ENCODE measurements around the gene DCAKD. TPM values are rescaled to one million over a fixed set of nuclear protein-coding genes. Genes with fewer than 3 reads are reported as not detected.

The DCAKD gene
- total and polyA plus RNA-seq, 2 donors (not counting 3 experiments of a cell fraction or from before 2014, with no cell fraction given): 30.8 to 36.5 TPM

DNA sequence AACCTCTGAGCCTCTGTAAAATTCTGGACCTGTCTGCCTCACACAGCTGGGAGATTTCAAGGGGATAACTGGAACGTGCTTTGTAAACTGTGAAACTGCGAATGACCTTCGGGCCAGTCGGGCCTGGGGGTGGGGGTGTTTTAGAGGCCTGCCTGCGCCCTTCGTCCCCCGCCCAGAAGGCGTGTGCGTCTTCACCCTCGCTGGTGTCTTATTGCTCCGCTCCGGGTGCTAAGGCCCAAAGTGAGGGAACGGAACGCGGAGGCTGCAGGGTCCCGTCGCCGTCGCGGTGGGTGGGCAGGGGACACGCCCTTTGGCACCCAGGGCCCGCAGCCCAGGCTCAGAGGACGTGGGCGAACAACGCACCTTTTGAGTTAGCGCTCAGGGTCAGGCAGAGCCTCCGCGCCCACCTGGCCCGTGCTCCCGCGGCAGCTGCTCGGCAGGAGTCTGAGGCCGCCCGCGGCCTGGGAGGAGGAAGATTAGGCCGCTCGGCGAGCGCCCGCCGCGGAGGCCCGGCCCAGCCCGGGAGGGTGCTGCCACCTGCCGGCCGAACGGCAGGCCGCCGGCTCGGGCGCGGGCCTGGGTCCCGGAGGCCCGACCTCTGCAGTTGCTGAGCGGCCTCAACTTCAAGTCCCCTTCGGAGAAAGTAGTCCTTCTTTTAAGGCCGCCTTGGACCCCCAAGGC lies 29.7 kb downstream of the DCAKD start:
- dilution Hi-C loops (cut with MboI; ENCODE audit: extremely low pct_ligation_motif_present, low sequenced_read_pairs): no loop called here
- peak overlapping the region; percentile 36 for H2AFZ ChIP-seq (ENCODE audit: low read depth, low read length)
- H3K4me2 ChIP-seq (ENCODE audit: insufficient read depth, low read length): peak overlapping the region; percentile 14
- FAIRE-seq (peak; percentile 60), DNase-seq (ENCODE audit: low read depth, low spot score) (peak; percentile 38)
- peaks cover 0 to 2% of the 10 kb centered on the region in 2 experiments for H3K36me3 ChIP-seq (ENCODE audit: control insufficient read depth in 2 of 2, extremely low read depth in 1 of 2, insufficient read depth in 2 of 2, low read length in 2 of 2)
- H3K79me2 ChIP-seq (ENCODE audit: control insufficient read depth, insufficient read depth, low read length): no peaks in the 10 kb centered on the region
- intact Hi-C loops (cut with micrococcal nuclease): loop anchor here (1.0 to 2.0 kb wide), 3 partner anchors 101 to 246 kb away; partner anchors contain the start of gene PLCD3
- no peak overlapping the region for H3K27ac ChIP-seq (ENCODE audit: insufficient read depth, low read depth, low read length)
- no peaks in the 10 kb centered on the region for H3K27me3 ChIP-seq (ENCODE audit: control insufficient read depth in 2 of 2, insufficient read depth in 2 of 2, low read length in 2 of 2)
- no peaks in the 10 kb centered on the region for H3K9me3 ChIP-seq (replicated peaks; ENCODE audit: control insufficient read depth, insufficient read depth, low read length)
- H4K20me1 ChIP-seq (replicated peaks; ENCODE audit: control insufficient read depth, extremely low read depth, insufficient read depth, low read length): no peaks in the 10 kb centered on the region
- peak overlapping the region in 1 of 3 experiments; percentile 30 for H3K4me3 ChIP-seq (replicated peaks in 1 of 3; ENCODE audit: insufficient read depth in 1 of 3, low read depth in 1 of 3, low read length in 3 of 3)
- CTCF ChIA-PET: interaction anchor here (0.6 to 13.8 kb wide), 35 partner anchors 9 to 263 kb away, joined by 3 to 331 read pairs (median 5); partner anchors contain the start of genes ACBD4, C1QL1, EFTUD2 and GFAP
- no peaks in the 10 kb centered on the region for H3K9me1 ChIP-seq (replicated peaks; ENCODE audit: control insufficient read depth, extremely low read depth, insufficient read depth, low read length)
- POLR2A ChIA-PET: no interaction called here
- no peak for TF ChIP-seq MYC (IDR thresholded peaks at IDR 0.05; ENCODE audit: low read depth, low read length)
- no peak for TF ChIP-seq POLR2A (IDR thresholded peaks at IDR 0.05; ENCODE audit: low read depth, low read length)
- TF ChIP-seq GATA2 (IDR thresholded peaks at IDR 0.05; ENCODE audit: insufficient read depth, insufficient read length, low read depth, low read length): no peak
- TF ChIP-seq, protein P1, sequence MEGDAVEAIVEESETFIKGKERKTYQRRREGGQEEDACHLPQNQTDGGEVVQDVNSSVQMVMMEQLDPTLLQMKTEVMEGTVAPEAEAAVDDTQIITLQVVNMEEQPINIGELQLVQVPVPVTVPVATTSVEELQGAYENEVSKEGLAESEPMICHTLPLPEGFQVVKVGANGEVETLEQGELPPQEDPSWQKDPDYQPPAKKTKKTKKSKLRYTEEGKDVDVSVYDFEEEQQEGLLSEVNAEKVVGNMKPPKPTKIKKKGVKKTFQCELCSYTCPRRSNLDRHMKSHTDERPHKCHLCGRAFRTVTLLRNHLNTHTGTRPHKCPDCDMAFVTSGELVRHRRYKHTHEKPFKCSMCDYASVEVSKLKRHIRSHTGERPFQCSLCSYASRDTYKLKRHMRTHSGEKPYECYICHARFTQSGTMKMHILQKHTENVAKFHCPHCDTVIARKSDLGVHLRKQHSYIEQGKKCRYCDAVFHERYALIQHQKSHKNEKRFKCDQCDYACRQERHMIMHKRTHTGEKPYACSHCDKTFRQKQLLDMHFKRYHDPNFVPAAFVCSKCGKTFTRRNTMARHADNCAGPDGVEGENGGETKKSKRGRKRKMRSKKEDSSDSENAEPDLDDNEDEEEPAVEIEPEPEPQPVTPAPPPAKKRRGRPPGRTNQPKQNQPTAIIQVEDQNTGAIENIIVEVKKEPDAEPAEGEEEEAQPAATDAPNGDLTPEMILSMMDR (IDR thresholded peaks at IDR 0.05; ENCODE audit: extremely low read depth in 1 of 2, insufficient read depth in 1 of 2, low read depth in 1 of 2, low read length in 2 of 2): peak; percentile 76 to 98
- TF ChIP-seq JUN (IDR thresholded peaks at IDR 0.05; ENCODE audit: borderline replicate concordance, insufficient read depth, insufficient read length, low read depth): no peak
- TF ChIP-seq POLR2AphosphoS5 (IDR thresholded peaks at IDR 0.05; ENCODE audit: insufficient read depth, low read depth, low read length): peak; percentile 32
- no peak for TF ChIP-seq MAX (IDR thresholded peaks at IDR 0.05; ENCODE audit: insufficient read depth, insufficient read length)
- TF ChIP-seq FOS (IDR thresholded peaks at IDR 0.05; ENCODE audit: borderline replicate concordance, insufficient read depth, low read length): no peak
- no peak for TF ChIP-seq EZH2 (IDR thresholded peaks at IDR 0.05; ENCODE audit: borderline replicate concordance, low read depth, low read length, severe bottlenecking)
- peaks cover 17% of the 10 kb centered on the region for H3K4me1 ChIP-seq (ENCODE audit: control insufficient read depth, extremely low read depth, insufficient read depth, low read length)
- BruUV-seq (replicated peaks): no TSS peak
- no peak overlapping the region for H3K9ac ChIP-seq (replicated peaks; ENCODE audit: extremely low read depth, insufficient read depth, low read length)
